Tibial nerve (tissue), 4 donors: ENCODE data around the gene EZH2. TPM values are rescaled to one million over a fixed set of nuclear protein-coding genes. Genes with fewer than 3 reads are reported as not detected.

Experiments used
- DNase-seq, 2 donors: peaks; one replicate each; pipeline ENCODE4 v3.0.0-alpha.2; 2019; ENCODE audit warnings: low spot score in 2 of 2
- H3K27ac ChIP-seq, 4 donors: fragments of 200-600 bp; sonication (generic) in 3 of 4; one replicate each; pipeline ENCODE4 v1.5.1; 2017 to 2019; ENCODE audit warnings: mild to moderate bottlenecking in 1 of 4
- H3K27me3 ChIP-seq, 2 donors: fragments of 200-600 bp; sonication (generic) in 1 of 2; one replicate each; pipeline versions ENCODE4 v1.5.1 to v1.6.0; 2017 to 2019
- H3K36me3 ChIP-seq, 3 donors: fragments of 200-600 bp; sonication (generic); one replicate each; pipeline ENCODE4 v1.5.1; 2018 to 2019
- H3K4me1 ChIP-seq, 4 donors: fragments of 200-600 bp; sonication (generic) in 3 of 4; one replicate each; pipeline ENCODE4 v1.5.1; 2017 to 2019
- H3K4me3 ChIP-seq, 4 donors: fragments of 200-600 bp; sonication (generic) in 3 of 4; one replicate each; pipeline ENCODE4 v1.5.1; 2017 to 2019; ENCODE audit warnings: mild to moderate bottlenecking in 1 of 4, moderate library complexity in 1 of 4
- H3K9me3 ChIP-seq, 4 donors: fragments of 200-600 bp; sonication (generic) in 3 of 4; one replicate each; pipeline ENCODE4 v1.5.1; 2017 to 2019
- EP300 ChIP-seq, 2 donors: sonication (generic); formaldehyde crosslinking; IDR thresholded peaks; one replicate each; pipeline ENCODE4 v1.6.1; 2017; ENCODE audit warnings: antibody characterized with exemption in 2 of 2, mild to moderate bottlenecking in 1 of 2
- POLR2A ChIP-seq, 2 donors: fragments of 450-650 bp; IDR thresholded peaks; one replicate each; pipeline ENCODE4 v1.6.1; 2017; ENCODE audit warnings: antibody characterized with exemption in 2 of 2, mild to moderate bottlenecking in 2 of 2, moderate library complexity in 2 of 2
- WGBS, 2 donors: methylation state at CpG; one replicate each; pipeline ENCODE4 v1.1.5; 2018; 5-methylcytosine and 5-hydroxymethylcytosine counted together
- total RNA-seq, 4 donors: library from RNA; depleted of rRNA; stranded (reverse); fragments of >200 nt; gene quantifications; one replicate each; pipeline ENCODE4 v1.1.0, GENCODE V29; 2016
- TF ChIP-seq, protein P1 (sequence below), 5 experiments: fragments of 200-600 bp in 3 of 5; fragments of 450-650 bp in 2 of 5; sonication (generic) in 3 of 5; IDR thresholded peaks; one replicate each; pipeline ENCODE4 v1.5.1; 2016 to 2019; ENCODE audit warnings: antibody characterized with exemption in 5 of 5, mild to moderate bottlenecking in 3 of 5, moderate library complexity in 2 of 5

The EZH2 gene
- total RNA-seq, 4 donors from 2014 or later, result 1.5 to 7.5 (median 3.3) TPM

DNA sequence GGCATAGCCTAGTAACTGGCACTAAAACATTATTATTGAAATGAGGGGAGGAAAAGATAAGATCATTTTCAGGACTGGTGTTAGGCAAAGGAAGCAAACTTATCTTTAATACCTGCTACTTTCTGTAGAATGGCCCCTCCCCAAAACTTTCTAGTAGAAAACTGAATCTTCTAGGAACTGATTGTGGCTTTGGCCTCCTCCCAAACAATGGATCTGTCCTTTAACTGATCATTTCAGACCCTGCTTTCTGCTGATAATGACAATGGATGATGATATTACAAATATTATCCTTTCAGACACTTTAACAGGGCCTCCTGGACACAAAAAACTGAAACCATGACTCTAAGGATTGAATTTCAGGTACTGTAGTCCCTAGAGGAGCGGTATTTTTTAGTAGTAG lies 55.1 kb downstream of the EZH2 start:
- Histone ChIP-seq H3K4me3 (no peak overlapping the region), H3K36me3 (no peaks in the 10 kb centered on the region), H3K27ac (no peak overlapping the region), H3K9me3 (no peaks in the 10 kb centered on the region), H3K27me3 (no peaks in the 10 kb centered on the region), H3K4me1 (no peaks in the 10 kb centered on the region)
- TF ChIP-seq, protein P1, sequence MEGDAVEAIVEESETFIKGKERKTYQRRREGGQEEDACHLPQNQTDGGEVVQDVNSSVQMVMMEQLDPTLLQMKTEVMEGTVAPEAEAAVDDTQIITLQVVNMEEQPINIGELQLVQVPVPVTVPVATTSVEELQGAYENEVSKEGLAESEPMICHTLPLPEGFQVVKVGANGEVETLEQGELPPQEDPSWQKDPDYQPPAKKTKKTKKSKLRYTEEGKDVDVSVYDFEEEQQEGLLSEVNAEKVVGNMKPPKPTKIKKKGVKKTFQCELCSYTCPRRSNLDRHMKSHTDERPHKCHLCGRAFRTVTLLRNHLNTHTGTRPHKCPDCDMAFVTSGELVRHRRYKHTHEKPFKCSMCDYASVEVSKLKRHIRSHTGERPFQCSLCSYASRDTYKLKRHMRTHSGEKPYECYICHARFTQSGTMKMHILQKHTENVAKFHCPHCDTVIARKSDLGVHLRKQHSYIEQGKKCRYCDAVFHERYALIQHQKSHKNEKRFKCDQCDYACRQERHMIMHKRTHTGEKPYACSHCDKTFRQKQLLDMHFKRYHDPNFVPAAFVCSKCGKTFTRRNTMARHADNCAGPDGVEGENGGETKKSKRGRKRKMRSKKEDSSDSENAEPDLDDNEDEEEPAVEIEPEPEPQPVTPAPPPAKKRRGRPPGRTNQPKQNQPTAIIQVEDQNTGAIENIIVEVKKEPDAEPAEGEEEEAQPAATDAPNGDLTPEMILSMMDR (IDR thresholded peaks at IDR 0.05), result no peak
- TF ChIP-seq EP300 (IDR thresholded peaks at IDR 0.05) (no peak), POLR2A (IDR thresholded peaks at IDR 0.05) (no peak)
- no peak for DNase-seq
- 97% methylated on average over 1 of the region's 1 CpG for WGBS, 2 donors

DNA sequence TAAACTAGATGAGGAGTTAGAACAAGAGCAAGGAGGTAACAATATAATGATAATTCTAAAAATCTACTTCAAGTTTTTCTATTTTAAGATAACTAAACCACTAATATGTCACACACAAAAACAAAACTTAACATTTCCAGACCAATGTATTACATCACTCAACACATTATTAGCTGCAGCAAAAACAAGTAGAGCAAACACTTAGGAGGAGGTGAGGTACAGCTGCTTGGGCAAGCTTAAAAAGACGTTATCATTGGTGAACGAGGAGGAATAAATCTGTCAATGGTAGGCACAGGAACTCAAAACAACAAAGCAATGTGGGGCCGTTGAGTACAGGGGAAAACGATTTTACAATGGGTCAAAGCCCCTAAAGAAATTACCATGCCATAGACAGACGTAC lies 58.8 kb downstream of the EZH2 start:
- TF ChIP-seq POLR2A (IDR thresholded peaks at IDR 0.05) (no peak), EP300 (IDR thresholded peaks at IDR 0.05) (no peak)
- TF ChIP-seq, protein P1 (IDR thresholded peaks at IDR 0.05), result no peak
- Histone ChIP-seq H3K36me3 (no peaks in the 10 kb centered on the region), H3K27me3 (no peaks in the 10 kb centered on the region), H3K9me3 (no peaks in the 10 kb centered on the region), H3K4me3 (no peak overlapping the region), H3K27ac (no peak overlapping the region), H3K4me1 (no peaks in the 10 kb centered on the region)
- DNase-seq, result no peak
- 46 to 53% methylated on average over 5 of the region's 5 CpGs for WGBS, 2 donors

DNA sequence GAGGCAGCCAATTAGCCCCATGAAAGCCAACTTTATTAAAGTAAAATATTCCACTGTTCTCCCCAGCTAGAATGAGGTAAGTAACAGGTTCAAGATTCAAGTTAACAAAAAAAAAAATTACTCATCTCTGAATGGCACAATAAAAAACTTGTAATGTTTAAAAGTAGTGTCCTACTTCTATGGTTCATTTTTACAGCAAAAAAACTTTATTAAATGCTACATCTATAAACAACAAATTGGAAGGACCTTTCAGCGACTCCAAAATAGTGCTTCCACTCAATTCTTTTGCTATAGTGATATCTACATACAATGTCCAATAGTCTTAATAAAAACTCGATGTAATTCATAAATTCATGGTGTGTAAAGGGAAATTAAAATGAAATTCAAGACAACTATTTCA lies 59.2 kb downstream of the EZH2 start:
- TF ChIP-seq EP300 (IDR thresholded peaks at IDR 0.05) (no peak), POLR2A (IDR thresholded peaks at IDR 0.05) (no peak)
- TF ChIP-seq, protein P1 (IDR thresholded peaks at IDR 0.05), result no peak
- WGBS, 2 donors, result 93 to 94% methylated on average over 2 of the region's 2 CpGs
- no peak for DNase-seq
- H3K4me1 ChIP-seq, result no peaks in the 10 kb centered on the region
- H3K9me3 ChIP-seq, result no peaks in the 10 kb centered on the region
- no peaks in the 10 kb centered on the region for H3K36me3 ChIP-seq
- H3K4me3 ChIP-seq, result no peak overlapping the region
- H3K27me3 ChIP-seq, result no peaks in the 10 kb centered on the region
- H3K27ac ChIP-seq, result no peak overlapping the region

DNA sequence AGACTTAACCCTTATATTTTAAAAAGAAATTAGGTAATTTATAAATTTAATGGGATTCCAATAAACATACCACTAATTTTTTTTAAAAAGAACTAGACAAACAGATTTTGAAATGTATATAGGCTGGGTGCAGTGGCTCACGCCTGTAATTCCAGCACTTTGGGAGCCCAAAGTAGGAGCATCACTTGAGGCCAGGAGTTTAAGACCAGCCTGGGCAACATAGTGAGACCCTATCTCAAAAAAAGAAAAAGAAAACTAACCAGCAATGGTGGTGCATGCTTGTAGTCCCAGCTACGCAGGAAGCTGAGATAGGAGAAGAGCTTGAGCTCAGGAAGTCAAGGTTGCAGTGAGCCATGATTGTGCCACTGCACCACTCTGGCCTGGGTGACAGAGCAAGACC lies 62.7 kb downstream of the EZH2 start:
- no peak overlapping the region for H3K4me3 ChIP-seq
- no peaks in the 10 kb centered on the region for H3K4me1 ChIP-seq
- H3K27ac ChIP-seq, result no peak overlapping the region
- DNase-seq, result no peak
- H3K9me3 ChIP-seq, result no peaks in the 10 kb centered on the region
- H3K27me3 ChIP-seq, result no peaks in the 10 kb centered on the region
- H3K36me3 ChIP-seq, result peaks cover 0 to 5% (median 0%) of the 10 kb centered on the region in 3 donors
- 90 to 98% methylated on average over 2 of the region's 2 CpGs for WGBS, 2 donors
- TF ChIP-seq POLR2A (IDR thresholded peaks at IDR 0.05), result no peak
- TF ChIP-seq EP300 (IDR thresholded peaks at IDR 0.05), result no peak

DNA sequence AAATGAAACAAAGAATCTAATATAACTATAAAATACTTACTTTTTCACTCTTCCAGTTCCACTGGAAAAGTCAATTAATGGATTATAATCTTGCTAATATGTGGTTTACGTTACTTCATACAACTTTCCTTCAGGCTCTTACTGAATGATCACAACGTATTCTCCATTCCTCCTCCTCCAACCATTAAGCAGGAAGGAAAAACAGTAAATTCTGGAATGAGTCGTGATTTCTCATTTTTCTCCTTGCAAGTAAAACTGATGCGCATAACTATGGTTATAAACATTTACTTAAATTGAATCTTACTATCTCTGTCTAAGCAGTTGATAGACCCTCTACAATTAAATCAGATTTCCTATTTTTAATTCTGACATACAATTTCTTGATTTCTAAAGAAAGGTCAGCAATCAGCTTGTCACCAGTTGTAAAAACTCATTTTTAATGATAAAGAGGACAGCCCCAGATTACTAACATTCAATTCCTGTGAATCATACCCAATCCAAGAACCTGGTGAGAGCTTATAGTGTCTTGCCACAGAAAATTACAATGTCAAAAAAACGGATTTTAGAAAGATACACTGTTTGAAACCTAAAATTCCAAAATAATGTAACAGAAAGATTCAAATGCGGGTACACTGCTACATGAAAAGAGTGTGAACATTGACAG lies 64.3 kb downstream of the EZH2 start:
- peaks cover 0 to 5% (median 0%) of the 10 kb centered on the region in 3 donors for H3K36me3 ChIP-seq
- no peaks in the 10 kb centered on the region for H3K4me1 ChIP-seq
- 89 to 90% methylated on average over 6 of the region's 6 CpGs for WGBS, 2 donors
- no peak overlapping the region for H3K4me3 ChIP-seq
- no peak for TF ChIP-seq POLR2A (IDR thresholded peaks at IDR 0.05)
- no peak for TF ChIP-seq EP300 (IDR thresholded peaks at IDR 0.05)
- TF ChIP-seq, protein P1 (IDR thresholded peaks at IDR 0.05), result no peak
- no peaks in the 10 kb centered on the region for H3K9me3 ChIP-seq
- H3K27me3 ChIP-seq, result no peaks in the 10 kb centered on the region
- H3K27ac ChIP-seq, result no peak overlapping the region
- no peak for DNase-seq
